HepG2 (cell line): ENCODE data around the gene DICER1. TPM values are rescaled to one million over a fixed set of nuclear protein-coding genes. Genes with fewer than 3 reads are reported as not detected.

ENCODE experiments used
- ATAC-seq: fragments of 200-7000 bp; cut with Tn5 transposase; 3 replicates; pipeline ENCODE4 v1.9.1; 2020; ENCODE audit warnings: mild to moderate bottlenecking, moderate library complexity
- BruUV-seq: library from RNA; stranded (reverse); fragments of 400-500 nt; replicated peaks from 2 replicates; lab custom pipeline; 2021; lab: Mats Ljungman, UMichigan
- CTCF ChIA-PET: fragments of 300-600 bp; formaldehyde crosslinking; extraction: SDS; loops from one replicate; lab custom pipeline; 2021; ENCODE audit warnings: low total read pairs, inconsistent platforms, low intra/inter-chr PET ratio; lab: Yijun Ruan, JAX
- POLR2A ChIA-PET: fragments of 350-600 bp; sonication (Branson Sonifier 250); formaldehyde crosslinking; loops from one replicate; lab custom pipeline; 2020; ENCODE audit warnings: antibody characterized with exemption, inconsistent platforms; lab: Yijun Ruan, JAX
- DNase-seq: peaks from one replicate; pipeline ENCODE4 v3.0.0-alpha.2; 2015; ENCODE audit warnings: low spot score
- FAIRE-seq: peaks from 3 replicates; lab custom pipeline; 2011; peaks lifted over from hg19 to GRCh38; lab: Jason Lieb, UNC
- H2AFZ ChIP-seq: one replicate; pipeline ENCODE4 v1.6.1; 2011; ENCODE audit warnings: low read length, inconsistent platforms
- H3K27ac ChIP-seq: fragments of 300-600 bp; 3 replicates; pipeline ENCODE4 v1.8.0; 2011; ENCODE audit warnings: mixed run types, mild to moderate bottlenecking, mixed read lengths, low read length, inconsistent platforms; ENCODE audit not compliant: insufficient read depth; ENCODE audit errors: extremely low read length
- H3K27me3 ChIP-seq, 2 experiments: fragments of 200-600 bp in 1 of 2; 2 replicates in 1 of 2; 3 replicates in 1 of 2; pipeline versions ENCODE4 v1.6.0 to v1.8.0; 2011; ENCODE audit warnings: low read length in 2 of 2, mild to moderate bottlenecking in 2 of 2, moderate library complexity in 2 of 2, inconsistent platforms in 1 of 2; ENCODE audit not compliant: insufficient read depth in 2 of 2, control insufficient read depth in 1 of 2
- H3K36me3 ChIP-seq, 2 experiments: fragments of 200-600 bp in 1 of 2; replicated peaks in 1 of 2; 2 replicates in 1 of 2; 3 replicates in 1 of 2; pipeline versions ENCODE4 v1.5.1 to v1.8.0; 2011; ENCODE audit warnings: low read length in 2 of 2, inconsistent platforms in 1 of 2; ENCODE audit not compliant: insufficient read depth in 2 of 2, control insufficient read depth in 1 of 2
- H3K4me1 ChIP-seq: 2 replicates; pipeline ENCODE4 v1.5.1; 2012; ENCODE audit warnings: low read length, inconsistent platforms; ENCODE audit not compliant: insufficient read depth
- H3K4me2 ChIP-seq: 2 replicates; pipeline ENCODE4 v1.6.0; 2011; ENCODE audit warnings: low read depth, low read length, inconsistent platforms
- H3K4me3 ChIP-seq, 3 experiments: fragments of 200-600 bp in 1 of 3; sonication (generic), shearing (Covaris generic) in 1 of 3; replicated peaks in 1 of 3; 2 replicates each; pipeline ENCODE4 v1.5.1; 2011 to 2016; ENCODE audit warnings: low read length in 3 of 3, inconsistent platforms in 2 of 3, low read depth in 2 of 3, mild to moderate bottlenecking in 2 of 3, control low read depth in 1 of 3, mixed read lengths in 1 of 3; ENCODE audit not compliant: insufficient read depth in 1 of 3
- H3K79me2 ChIP-seq: one replicate; pipeline ENCODE4 v1.6.1; 2011; ENCODE audit warnings: low read length, inconsistent platforms; ENCODE audit not compliant: insufficient read depth
- H3K9ac ChIP-seq: 2 replicates; pipeline ENCODE4 v1.6.0; 2011; ENCODE audit warnings: mild to moderate bottlenecking, low read depth, low read length, inconsistent platforms; ENCODE audit not compliant: insufficient read depth
- H3K9me3 ChIP-seq: 2 replicates; pipeline ENCODE4 v1.5.1; 2012; ENCODE audit warnings: mild to moderate bottlenecking, low read length
- H4K20me1 ChIP-seq: 2 replicates; pipeline ENCODE4 v1.6.0; 2011; ENCODE audit warnings: inconsistent platforms, mild to moderate bottlenecking, low read length, moderate library complexity; ENCODE audit not compliant: insufficient read depth
- BCL6 ChIP-seq: IDR thresholded peaks from 2 replicates; pipeline ENCODE4 v1.6.1; 2016; ENCODE audit warnings: missing genetic modification reagents, missing compliant biosample characterization
- CHD4 ChIP-seq: fragments of 200-600 bp; sonication (generic); IDR thresholded peaks from 2 replicates; pipeline ENCODE4 v1.7.0; 2017; ENCODE audit warnings: mild to moderate bottlenecking, low read length, borderline replicate concordance
- NFIB ChIP-seq: sonication (generic); formaldehyde crosslinking; IDR thresholded peaks from 2 replicates; pipeline ENCODE4 v1.9.0; 2021; ENCODE audit warnings: missing genetic modification reagents, mild to moderate bottlenecking, borderline replicate concordance
- NFKBIZ ChIP-seq: IDR thresholded peaks from 2 replicates; pipeline ENCODE4 v1.6.1; 2018; ENCODE audit warnings: missing genetic modification reagents, missing compliant biosample characterization
- RCOR2 ChIP-seq: IDR thresholded peaks from 2 replicates; pipeline ENCODE4 v1.6.1; 2016; ENCODE audit warnings: missing biosample characterization, missing genetic modification reagents
- RFX5 ChIP-seq: IDR thresholded peaks from 2 replicates; pipeline ENCODE4 v1.6.1; 2011; ENCODE audit warnings: low read depth, low read length, improper control_type of control experiment
- SMAD9 ChIP-seq: sonication (generic); formaldehyde crosslinking; IDR thresholded peaks from 2 replicates; pipeline ENCODE4 v1.5.1; 2020; ENCODE audit warnings: mild to moderate bottlenecking, missing genetic modification reagents
- SOX5 ChIP-seq: IDR thresholded peaks from 2 replicates; pipeline ENCODE4 v1.6.1; 2016; ENCODE audit warnings: borderline replicate concordance
- SP4 ChIP-seq: sonication (generic); formaldehyde crosslinking; IDR thresholded peaks from 2 replicates; pipeline ENCODE4 v1.8.1; 2023; ENCODE audit warnings: mild to moderate bottlenecking, missing genetic modification reagents
- ZBTB1 ChIP-seq: sonication (generic); formaldehyde crosslinking; IDR thresholded peaks from 2 replicates; pipeline ENCODE4 v1.4.0; 2020; ENCODE audit warnings: missing genetic modification reagents, borderline replicate concordance
- ZNF292 ChIP-seq: sonication (generic); formaldehyde crosslinking; IDR thresholded peaks from 2 replicates; pipeline ENCODE4 v1.8.1; 2022; ENCODE audit warnings: mild to moderate bottlenecking, low read depth, missing genetic modification reagents, borderline replicate concordance
- ZNF616 ChIP-seq: sonication (generic); formaldehyde crosslinking; IDR thresholded peaks from 2 replicates; pipeline ENCODE4 v1.5.0; 2020; ENCODE audit warnings: low read depth, mild to moderate bottlenecking, missing genetic modification reagents
- ZNF629 ChIP-seq: sonication (generic); formaldehyde crosslinking; conservative IDR thresholded peaks from 2 replicates; pipeline ENCODE4 v1.5.0; 2020; ENCODE audit warnings: missing genetic modification reagents
- ZNF670 ChIP-seq: sonication (generic); formaldehyde crosslinking; IDR thresholded peaks from 2 replicates; pipeline ENCODE4 v1.8.0; 2022; ENCODE audit warnings: mild to moderate bottlenecking, missing genetic modification reagents, borderline replicate concordance
- ZNF879 ChIP-seq: sonication (generic); formaldehyde crosslinking; IDR thresholded peaks from 2 replicates; pipeline ENCODE4 v1.8.1; 2023; ENCODE audit warnings: missing genetic modification reagents
- ZSCAN31 ChIP-seq: sonication (generic); formaldehyde crosslinking; IDR thresholded peaks from 2 replicates; pipeline ENCODE4 v1.5.0; 2020; ENCODE audit warnings: low read depth, mild to moderate bottlenecking, missing genetic modification reagents
- WGBS: methylation state at CpG from one replicate; pipeline ENCODE4 v1.1.6; 2017; ENCODE audit warnings: low lambda C conversion rate; 5-methylcytosine and 5-hydroxymethylcytosine counted together
- in situ Hi-C: cut with HindIII; loops from 2 replicates; pipeline ENCODE4 v1.10.0; 2017; ENCODE audit warnings: low pct_unique_long_range_greater_than_20kb; ENCODE audit not compliant: extremely low pct_ligation_motif_present
- intact Hi-C: fragments of 100-400 bp; cut with micrococcal nuclease; formaldehyde crosslinking; loops from one replicate; pipeline ENCODE4 v1.10.0; 2022; ENCODE audit not compliant: unreplicated experiment
- polyA plus RNA-seq, 8 experiments: library from polyadenylated mRNA; depleted of rRNA in 3 of 8; stranded (reverse) in 7 of 8; unstranded in 1 of 8; fragments of >200 nt; fragmentation: Illumina TruSeq in 4 of 8; extraction: Trizol in 4 of 8; gene quantifications; 2 replicates each; pipeline versions ENCODE4 v1.2.1 to v1.2.3, GENCODE V29; 2011 to 2016; ENCODE audit warnings: low read depth in 4 of 8, missing spikeins in 1 of 8, mixed read lengths in 1 of 8; ENCODE audit not compliant: insufficient read depth in 1 of 8
- total RNA-seq, 5 experiments: library from RNA; depleted of rRNA; stranded (reverse); fragments of >200 nt; fragmentation: Illumina TruSeq; extraction: Trizol; gene quantifications; 2 replicates each; pipeline ENCODE4 v1.2.3, GENCODE V29; 2016; ENCODE audit warnings: low read depth in 1 of 5
- TF ChIP-seq, protein P1 (sequence below): IDR thresholded peaks from 2 replicates; pipeline ENCODE4 v1.6.1; 2016
- TF ChIP-seq, protein P2 (sequence below): sonication (generic); formaldehyde crosslinking; IDR thresholded peaks from 2 replicates; pipeline ENCODE4 v1.8.1; 2023; ENCODE audit warnings: missing genetic modification reagents, inconsistent platforms, borderline replicate concordance
- TF ChIP-seq, protein P3 (sequence below): sonication (generic); formaldehyde crosslinking; IDR thresholded peaks from 2 replicates; pipeline ENCODE4 v1.4.0; 2020; ENCODE audit warnings: missing genetic modification reagents, low read depth, mild to moderate bottlenecking, borderline replicate concordance
- TF ChIP-seq, protein P4 (sequence below): sonication (generic); formaldehyde crosslinking; IDR thresholded peaks from 2 replicates; pipeline ENCODE4 v1.8.0; 2022; ENCODE audit warnings: mild to moderate bottlenecking, missing genetic modification reagents, moderate library complexity

Gene DICER1
- total and polyA plus RNA-seq, 2 of the 13 experiments (the other 11 are each of a cell fraction or from before 2014, with no cell fraction given) = 31.8 to 61.9 TPM

DNA sequence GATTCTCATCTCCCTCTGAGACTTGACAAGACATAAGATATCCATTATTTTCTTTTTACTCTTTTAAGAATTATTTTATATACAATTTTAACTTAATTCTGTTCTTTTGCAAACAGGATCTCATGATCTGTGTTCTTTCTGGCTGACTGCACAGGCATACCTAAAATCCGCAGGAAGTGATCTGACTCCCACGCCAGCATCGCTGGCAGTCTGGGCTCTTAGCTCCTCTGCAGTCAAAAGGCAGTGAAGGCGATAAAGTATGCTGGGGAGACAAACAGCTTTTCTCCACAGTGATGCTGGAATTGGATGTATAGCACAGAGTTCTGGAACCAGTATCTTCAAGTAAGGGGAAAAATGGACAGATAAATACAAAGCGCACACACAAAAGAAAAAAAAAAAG lies 52.4 kb downstream of the DICER1 start (continued):
- TF ChIP-seq, protein P1, sequence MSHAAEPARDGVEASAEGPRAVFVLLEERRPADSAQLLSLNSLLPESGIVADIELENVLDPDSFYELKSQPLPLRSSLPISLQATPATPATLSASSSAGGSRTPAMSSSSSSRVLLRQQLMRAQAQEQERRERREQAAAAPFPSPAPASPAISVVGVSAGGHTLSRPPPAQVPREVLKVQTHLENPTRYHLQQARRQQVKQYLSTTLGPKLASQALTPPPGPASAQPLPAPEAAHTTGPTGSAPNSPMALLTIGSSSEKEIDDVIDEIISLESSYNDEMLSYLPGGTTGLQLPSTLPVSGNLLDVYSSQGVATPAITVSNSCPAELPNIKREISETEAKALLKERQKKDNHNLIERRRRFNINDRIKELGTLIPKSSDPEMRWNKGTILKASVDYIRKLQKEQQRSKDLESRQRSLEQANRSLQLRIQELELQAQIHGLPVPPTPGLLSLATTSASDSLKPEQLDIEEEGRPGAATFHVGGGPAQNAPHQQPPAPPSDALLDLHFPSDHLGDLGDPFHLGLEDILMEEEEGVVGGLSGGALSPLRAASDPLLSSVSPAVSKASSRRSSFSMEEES (CRISPR knock-in tag) = no peak
- no peak for TF ChIP-seq ZNF670
- TF ChIP-seq, protein P2, sequence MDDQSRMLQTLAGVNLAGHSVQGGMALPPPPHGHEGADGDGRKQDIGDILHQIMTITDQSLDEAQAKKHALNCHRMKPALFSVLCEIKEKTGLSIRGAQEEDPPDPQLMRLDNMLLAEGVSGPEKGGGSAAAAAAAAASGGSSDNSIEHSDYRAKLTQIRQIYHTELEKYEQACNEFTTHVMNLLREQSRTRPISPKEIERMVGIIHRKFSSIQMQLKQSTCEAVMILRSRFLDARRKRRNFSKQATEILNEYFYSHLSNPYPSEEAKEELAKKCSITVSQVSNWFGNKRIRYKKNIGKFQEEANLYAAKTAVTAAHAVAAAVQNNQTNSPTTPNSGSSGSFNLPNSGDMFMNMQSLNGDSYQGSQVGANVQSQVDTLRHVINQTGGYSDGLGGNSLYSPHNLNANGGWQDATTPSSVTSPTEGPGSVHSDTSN = no peak
- TF ChIP-seq, protein P3, sequence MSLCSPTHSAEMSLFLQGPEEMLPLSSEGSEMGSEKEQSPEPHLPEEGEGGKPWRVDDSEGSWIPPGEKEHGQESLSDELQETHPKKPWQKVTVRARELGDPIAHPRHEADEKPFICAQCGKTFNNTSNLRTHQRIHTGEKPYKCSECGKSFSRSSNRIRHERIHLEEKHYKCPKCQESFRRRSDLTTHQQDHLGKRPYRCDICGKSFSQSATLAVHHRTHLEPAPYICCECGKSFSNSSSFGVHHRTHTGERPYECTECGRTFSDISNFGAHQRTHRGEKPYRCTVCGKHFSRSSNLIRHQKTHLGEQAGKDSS (CRISPR knock-in tag) = no peak
- TF ChIP-seq ZNF292 (CRISPR knock-in tag) = no peak
- TF ChIP-seq CHD4 = no peak
- no peak for TF ChIP-seq NFIB (CRISPR knock-in tag)
- TF ChIP-seq NFKBIZ (CRISPR knock-in tag) = no peak
- TF ChIP-seq RCOR2 (CRISPR knock-in tag) = no peak
- no peak for TF ChIP-seq SMAD9 (CRISPR knock-in tag)
- TF ChIP-seq SP4 (CRISPR knock-in tag) = no peak

DNA sequence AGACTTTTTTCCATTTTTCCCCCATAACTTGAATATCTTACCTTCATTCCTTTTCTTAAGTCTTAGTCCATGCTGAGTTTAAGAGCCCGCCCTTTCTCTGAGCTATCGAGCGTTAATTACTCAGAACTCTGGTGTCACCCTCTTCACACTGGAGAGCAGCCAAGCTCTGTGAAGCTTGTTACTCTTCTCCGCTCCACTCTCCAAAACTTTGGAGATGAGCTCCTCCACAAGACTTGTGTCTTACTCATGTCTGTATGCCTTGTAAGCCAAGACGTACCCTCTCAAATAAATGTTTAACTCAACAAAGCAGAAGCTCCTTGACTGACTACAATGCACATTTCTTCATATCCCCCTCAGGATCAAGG lies 54.7 kb downstream of the DICER1 start:
- no peak for FAIRE-seq
- TF ChIP-seq ZNF616 (CRISPR knock-in tag) = no peak
- no peak for TF ChIP-seq ZSCAN31 (CRISPR knock-in tag)
- no peak for TF ChIP-seq RFX5
- no peak for TF ChIP-seq ZNF879 (CRISPR knock-in tag)
- TF ChIP-seq BCL6 = no peak
- no peak for TF ChIP-seq SOX5 (CRISPR knock-in tag)
- TF ChIP-seq ZNF629 (CRISPR knock-in tag) = no peak
- TF ChIP-seq ZBTB1 = no peak
- TF ChIP-seq, protein P4, sequence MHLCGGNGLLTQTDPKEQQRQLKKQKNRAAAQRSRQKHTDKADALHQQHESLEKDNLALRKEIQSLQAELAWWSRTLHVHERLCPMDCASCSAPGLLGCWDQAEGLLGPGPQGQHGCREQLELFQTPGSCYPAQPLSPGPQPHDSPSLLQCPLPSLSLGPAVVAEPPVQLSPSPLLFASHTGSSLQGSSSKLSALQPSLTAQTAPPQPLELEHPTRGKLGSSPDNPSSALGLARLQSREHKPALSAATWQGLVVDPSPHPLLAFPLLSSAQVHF (CRISPR knock-in tag) = no peak
- POLR2A ChIA-PET = no interaction called here
- no peaks in the 10 kb centered on the region for H3K9me3 ChIP-seq
- BruUV-seq = no TSS peak
- H4K20me1 ChIP-seq = no peaks in the 10 kb centered on the region
- H3K27ac ChIP-seq = no peak overlapping the region
- CTCF ChIA-PET = no interaction called here
- 99% methylated on average over 5 of the region's 5 CpGs for WGBS
- in situ Hi-C loops (no loop called here), intact Hi-C loops (no loop called here)
- no peaks in the 10 kb centered on the region for H3K27me3 ChIP-seq
- H3K79me2 ChIP-seq = no peaks in the 10 kb centered on the region
- DNase-seq = no peak
- H2AFZ ChIP-seq = no peak overlapping the region
- H3K9ac ChIP-seq = no peak overlapping the region
- H3K4me3 ChIP-seq = no peak overlapping the region
- peaks cover 16 to 64% of the 10 kb centered on the region in 2 experiments for H3K36me3 ChIP-seq
- no peak overlapping the region for H3K4me2 ChIP-seq
- ATAC-seq = no peak
- H3K4me1 ChIP-seq = no peaks in the 10 kb centered on the region
